GM19328 (cell line): ENCODE data around the gene MBOAT7.
"Not testable (repeated sequence)": the region's sequence is repeated elsewhere in the genome, so short reads cannot be mapped to it uniquely, and the experiment has no call there.

Source experiments
- ATAC-seq: cut with Tn5 transposase; IDR thresholded peaks from one replicate; pipeline ENCODE4 v1.9.1; 2021; ENCODE audit warnings: mild to moderate bottlenecking, moderate library complexity; ENCODE audit not compliant: unreplicated experiment

MBOAT7 gene

GRCh38 chr19:54209811-54210494 is 20.6 kb upstream of the MBOAT7 start:
- ATAC-seq = no peak

- no peak for ATAC-seq
Observed at GRCh38 chr19:54209058-54209810, 19.9 kb upstream of the MBOAT7 start.

- ATAC-seq = no peak
Observed at GRCh38 chr19:54208784-54209057, 19.3 kb upstream of the MBOAT7 start.

GRCh38 chr19:54207983-54208783 is 18.8 kb upstream of the MBOAT7 start:
- ATAC-seq = no peak

GRCh38 chr19:54207676-54207982 is 18.2 kb upstream of the MBOAT7 start:
- no peak for ATAC-seq

- not testable (repeated sequence) for ATAC-seq
Observed at GRCh38 chr19:54207193-54207592, 17.8 kb upstream of the MBOAT7 start.

- no peak for ATAC-seq
Observed at GRCh38 chr19:54206831-54207177, 17.4 kb upstream of the MBOAT7 start.

- ATAC-seq = no peak
Observed at GRCh38 chr19:54206030-54206830, 16.9 kb upstream of the MBOAT7 start.

- no peak for ATAC-seq
Observed at GRCh38 chr19:54204767-54205468, 15.5 kb upstream of the MBOAT7 start.

GRCh38 chr19:54203151-54203611 is 13.8 kb upstream of the MBOAT7 start:
- no peak for ATAC-seq

GRCh38 chr19:54201980-54202379 is 12.6 kb upstream of the MBOAT7 start:
- no peak for ATAC-seq

- ATAC-seq = no peak
Observed at GRCh38 chr19:54201172-54201701, 11.9 kb upstream of the MBOAT7 start.

- no peak for ATAC-seq
Observed at GRCh38 chr19:54199401-54199800, 10.0 kb upstream of the MBOAT7 start.

- ATAC-seq = no peak
Observed at GRCh38 chr19:54197121-54197520, 7.7 kb upstream of the MBOAT7 start.

- no peak for ATAC-seq
Observed at GRCh38 chr19:54196536-54196935, 7.2 kb upstream of the MBOAT7 start.

- ATAC-seq = not testable (repeated sequence)
Observed at GRCh38 chr19:54194463-54194862, 5.1 kb upstream of the MBOAT7 start.

GRCh38 chr19:54193011-54193410 is 3.6 kb upstream of the MBOAT7 start:
- no peak for ATAC-seq

- ATAC-seq = no peak
Observed at GRCh38 chr19:54191811-54192453, 2.6 kb upstream of the MBOAT7 start.

- peak; percentile 17 for ATAC-seq
Observed at GRCh38 chr19:54191011-54191810, 1.8 kb upstream of the MBOAT7 start, which contains the start of gene TSEN34. TSS of gene TSEN34 (plus strand) at chr19:54191308. CDS start at chr19:54191365, 57 bp downstream.
